Renal cortical epithelial cell (primary cell): Measurements from ENCODE around the gene EPDR1. TPM values are rescaled to one million over a fixed set of nuclear protein-coding genes. Genes with fewer than 3 reads are reported as not detected.

ENCODE experiments used
- DNase-seq: peaks from one replicate; pipeline ENCODE4 v3.0.0-alpha.2; 2011; ENCODE audit warnings: low read depth
- total RNA-seq: library from RNA; depleted of rRNA; stranded (reverse); fragments of >200 nt; gene quantifications from 2 replicates; pipeline ENCODE4 v1.2.3, GENCODE V29; 2014

EPDR1 gene
- 83.4 and 90.1 TPM in 2 replicates for total RNA-seq

DNA sequence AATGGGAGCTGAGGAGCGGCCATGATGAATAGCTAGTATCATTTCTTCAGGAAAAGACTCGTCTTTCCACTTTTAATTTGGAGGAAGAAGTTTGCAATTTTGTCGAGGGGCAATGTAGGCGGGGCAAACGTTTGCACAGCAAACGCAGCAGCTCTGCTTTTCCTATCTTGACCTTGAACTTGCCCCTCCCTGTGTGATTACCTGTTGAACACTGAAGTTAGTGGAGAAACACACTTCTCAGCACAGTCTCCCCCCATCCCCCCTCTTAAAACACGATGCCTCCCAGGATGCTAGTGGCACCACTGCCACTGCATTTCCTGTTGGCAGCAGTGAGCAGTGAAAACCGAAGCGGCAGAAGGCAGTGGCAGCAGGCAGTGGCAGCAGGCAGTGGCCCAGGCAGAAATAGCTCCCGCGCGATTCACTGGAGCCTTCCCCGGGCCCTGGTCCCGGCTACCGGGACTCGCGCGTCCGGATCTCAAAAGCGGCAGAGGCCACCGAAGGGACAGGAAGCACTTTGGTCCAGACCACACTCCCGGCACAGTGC is at the start of gene EPDR1:
Gene EPDR1 (plus strand): TSS at position 336 of the 544 bp plus-strand sequence. CDS start 300 bp downstream, outside the sequence.
- peak; percentile 70 for DNase-seq

DNA sequence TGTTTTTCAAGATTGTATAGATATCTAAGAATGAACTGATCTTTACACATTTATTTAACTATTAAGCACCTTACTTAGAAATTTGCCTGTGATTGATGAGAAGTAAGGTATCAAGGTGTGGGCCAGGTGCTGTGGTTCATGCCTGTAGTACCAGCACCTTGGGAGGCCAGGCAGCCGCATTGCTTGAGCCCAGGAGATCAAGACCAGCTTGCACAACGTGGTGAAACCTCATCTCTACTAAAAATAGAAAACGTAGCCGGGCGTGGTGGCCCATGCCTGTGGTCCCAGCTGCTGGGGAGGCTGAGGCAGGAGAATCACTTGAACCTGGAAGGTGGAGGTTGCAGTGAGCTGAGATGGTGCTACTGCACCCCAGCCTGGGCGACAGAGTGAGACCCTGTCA is 38.4 kb upstream of the EPDR1 start:
- DNase-seq: no peak

DNA sequence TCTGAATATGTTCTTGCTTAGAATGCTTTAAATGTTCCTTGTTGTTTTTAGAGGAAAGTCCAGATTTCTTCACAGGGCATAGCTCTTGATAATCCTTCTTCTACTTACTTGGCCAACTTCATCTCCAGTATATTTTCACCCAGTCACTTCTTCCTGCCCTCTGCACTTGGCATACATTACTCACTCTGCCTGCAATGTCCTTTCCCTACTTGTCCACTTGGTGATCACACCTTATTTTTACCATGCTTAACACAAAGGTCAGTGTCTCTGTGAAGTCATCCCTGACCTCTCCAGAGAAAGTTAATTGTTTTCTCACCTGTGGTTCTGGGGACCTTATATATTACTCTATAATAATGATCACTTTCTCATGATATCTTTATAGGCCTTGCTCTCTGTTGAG is 27.1 kb upstream of the EPDR1 start:
- peak; percentile 51 for DNase-seq

DNA sequence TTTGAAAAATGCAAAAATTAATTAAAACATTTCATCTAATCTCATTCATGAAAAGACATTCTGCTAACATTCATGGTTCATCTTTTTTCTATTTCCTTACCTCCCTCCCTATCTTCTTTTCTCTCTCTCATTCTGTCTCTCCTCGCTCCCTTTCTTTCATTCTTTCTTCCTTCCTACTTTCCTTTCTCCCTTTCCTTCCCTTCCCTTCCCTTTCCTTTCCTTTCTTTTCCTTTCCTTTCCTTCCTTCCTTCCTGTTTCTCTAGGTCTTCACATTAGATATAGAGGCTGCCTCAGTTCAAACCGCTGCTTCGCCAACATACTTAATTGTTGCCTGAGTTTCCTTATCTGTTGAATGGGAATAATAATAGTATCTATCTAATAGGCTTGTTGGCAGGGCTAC is 25.8 kb upstream of the EPDR1 start:
- DNase-seq: no peak

DNA sequence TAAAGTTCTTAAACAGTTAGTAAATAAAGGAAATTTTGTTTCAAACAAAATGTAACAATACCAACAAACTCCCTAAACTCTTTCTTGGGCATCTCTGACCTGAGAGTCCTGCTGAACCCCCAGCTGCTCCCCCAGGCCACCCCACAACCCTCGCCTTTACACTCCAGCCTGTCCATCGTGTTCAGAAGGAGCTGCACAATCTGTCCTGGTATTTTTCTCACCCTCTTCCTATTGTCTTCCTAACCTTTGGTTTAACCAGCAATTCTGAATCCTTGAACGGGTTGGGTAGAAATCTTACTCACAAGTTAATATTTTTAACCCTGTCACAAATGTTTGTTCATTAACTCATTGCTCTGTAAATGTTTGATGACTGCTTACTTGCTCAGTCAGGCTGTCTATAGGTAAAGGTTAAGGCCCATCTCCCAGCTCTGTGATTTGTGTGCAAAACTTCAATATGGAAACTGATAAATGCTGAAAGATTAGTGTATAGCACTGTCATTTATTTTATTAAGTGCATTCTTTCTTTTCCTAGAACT is 20.7 kb upstream of the EPDR1 start:
- peak; percentile 95 for DNase-seq

DNA sequence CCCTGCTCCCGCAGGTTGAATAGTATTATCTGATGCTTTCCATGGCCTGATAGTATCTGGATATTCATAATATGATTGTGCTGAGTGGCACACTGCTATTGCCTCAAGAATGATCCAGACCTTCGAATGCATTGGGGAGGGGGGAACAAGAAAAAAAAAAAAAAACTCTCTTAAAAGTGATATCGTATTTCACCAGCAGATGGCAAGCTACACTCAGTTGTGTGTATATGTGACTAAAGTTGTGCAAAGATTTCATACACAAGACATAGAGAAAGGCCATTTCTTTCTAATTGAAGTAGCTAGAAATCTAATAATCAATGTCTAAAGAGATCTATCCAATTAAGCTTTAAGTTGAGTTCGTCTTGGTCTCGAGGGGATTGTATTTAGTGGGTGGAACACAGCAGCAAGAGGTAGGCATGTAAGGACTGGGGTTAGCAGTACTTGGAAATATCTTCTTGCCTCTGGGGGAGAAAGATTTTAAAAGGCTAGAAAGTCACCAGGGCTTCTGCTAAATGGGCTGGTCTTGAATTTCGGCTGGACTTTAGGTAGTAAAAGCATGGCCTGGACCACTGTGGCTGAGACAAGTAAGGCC is 19.1 kb upstream of the EPDR1 start:
- peak; percentile 74 for DNase-seq

DNA sequence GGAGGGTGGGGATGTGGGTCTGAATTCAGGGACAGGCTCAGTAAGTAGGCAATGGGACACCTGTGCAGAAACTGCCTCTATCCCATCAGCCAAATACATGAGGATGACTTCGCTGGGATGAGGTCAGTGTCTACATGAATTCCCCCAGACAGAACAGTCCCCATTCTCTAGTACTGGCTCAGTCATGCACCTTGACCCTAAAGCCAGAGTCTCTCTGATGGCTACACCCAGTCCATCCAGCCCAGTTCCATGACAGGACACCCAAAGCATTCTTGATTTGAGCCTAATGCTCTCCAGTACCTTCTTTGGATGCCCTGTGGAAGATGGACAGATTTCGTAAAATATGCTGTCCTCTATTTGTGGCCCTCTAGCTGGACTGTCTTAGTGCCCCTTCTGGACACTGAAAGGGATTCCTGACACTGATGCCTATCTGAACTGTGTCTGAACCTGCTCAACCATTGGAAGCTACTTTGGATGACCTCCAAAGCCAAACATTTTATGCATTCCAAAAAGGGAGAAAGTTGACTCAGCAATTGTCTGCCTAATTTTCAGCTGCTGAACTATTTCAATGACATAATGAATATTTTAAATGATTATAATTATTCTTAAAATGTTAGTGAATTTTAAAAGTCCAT is 18.4 kb upstream of the EPDR1 start:
- DNase-seq: peak; percentile 64

DNA sequence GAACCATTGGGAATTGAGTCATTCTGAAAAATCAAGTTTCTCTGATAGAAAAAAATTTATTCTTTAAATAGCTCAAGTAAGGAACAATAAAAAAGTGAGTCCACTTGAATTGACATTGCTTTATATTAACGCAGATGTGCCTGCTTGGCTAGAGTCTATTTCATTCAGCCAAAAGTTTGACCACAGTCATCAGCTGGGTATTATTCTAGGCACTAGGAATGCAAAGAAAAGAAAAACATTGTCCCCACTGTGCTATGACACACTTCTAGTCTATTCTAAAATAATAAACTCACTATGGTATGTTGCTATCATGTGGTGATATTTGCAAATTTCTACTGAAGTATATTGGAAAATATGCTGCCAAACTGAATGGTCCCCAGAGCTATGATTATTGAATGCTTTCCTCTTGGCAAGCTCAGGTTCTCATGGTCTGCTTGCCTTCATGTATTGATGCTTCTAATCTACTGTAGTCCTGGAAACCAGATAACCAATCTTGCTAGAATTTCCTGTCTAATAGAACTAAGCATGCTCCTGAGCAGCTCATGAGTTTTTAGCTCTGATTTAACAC is 12.1 kb upstream of the EPDR1 start:
- no peak for DNase-seq

DNA sequence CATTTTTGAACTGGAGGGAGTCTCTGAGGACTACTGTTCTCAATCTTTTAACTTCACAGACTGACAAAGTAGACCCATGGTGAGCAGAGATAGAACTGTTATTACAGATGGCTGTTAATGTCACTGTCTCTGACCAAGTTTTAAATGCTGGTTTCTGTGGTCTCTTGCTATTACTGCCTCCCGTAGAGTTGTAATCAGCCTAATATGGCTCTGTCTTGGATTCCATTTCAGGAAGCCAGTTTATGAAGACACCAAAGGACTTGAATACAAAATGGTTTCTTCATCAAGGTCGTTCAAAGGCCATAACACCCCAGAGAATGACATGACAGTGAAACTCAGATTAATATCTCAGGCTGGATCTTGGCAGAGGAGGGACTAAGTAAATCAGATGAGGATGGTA is 7.7 kb upstream of the EPDR1 start:
- DNase-seq: no peak

DNA sequence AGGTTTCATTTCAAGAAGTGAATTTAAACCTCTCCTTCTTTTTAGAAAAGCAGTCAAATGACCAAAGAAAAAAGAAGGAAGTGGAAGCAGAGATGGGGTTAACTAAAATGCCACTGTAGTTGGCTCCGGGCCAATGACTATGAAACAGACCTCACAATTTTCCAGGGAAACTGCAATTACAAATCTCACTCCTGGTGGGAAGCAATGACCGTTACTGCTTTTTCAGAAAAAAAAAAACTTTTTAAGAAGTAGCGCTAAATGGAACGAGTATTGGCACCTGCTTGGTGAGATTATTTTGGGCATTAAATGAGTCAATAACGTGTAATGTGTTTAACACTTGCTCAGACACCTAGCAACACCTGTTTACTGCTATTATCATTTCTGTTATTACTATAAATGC is 5.0 kb upstream of the EPDR1 start:
- DNase-seq: no peak

DNA sequence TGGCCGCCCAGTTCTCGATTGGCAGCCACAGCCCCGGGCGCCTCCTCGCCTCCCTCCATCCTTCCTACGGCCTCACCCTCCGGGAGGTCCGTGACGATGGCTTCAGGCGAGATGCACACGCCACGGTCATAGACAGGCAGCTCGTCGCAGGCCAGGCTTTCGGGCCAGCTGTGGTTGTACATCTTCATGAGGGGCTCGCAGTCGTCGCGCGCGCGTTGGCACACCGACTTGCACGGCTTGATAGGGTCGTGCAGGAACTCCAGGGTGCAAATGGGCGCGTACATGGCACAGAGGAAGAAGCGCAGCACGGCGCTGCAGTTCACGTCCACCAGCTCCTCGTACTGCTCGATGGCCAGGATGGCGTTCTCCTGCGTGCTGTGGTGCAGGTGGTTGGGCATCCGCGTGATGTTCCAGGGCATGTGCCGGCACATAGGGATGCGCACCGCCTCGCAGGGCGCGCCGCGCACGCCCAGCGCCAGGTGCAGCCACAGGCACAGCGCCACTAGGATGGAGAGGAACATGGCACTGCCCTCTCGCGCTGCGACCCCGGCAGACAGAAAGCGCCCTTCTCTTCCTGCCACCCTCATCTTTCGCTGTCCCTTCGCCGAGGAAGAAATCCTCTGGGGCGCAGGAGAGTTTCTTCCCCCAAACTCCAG is 4.3 kb upstream of the EPDR1 start:
- no peak for DNase-seq

DNA sequence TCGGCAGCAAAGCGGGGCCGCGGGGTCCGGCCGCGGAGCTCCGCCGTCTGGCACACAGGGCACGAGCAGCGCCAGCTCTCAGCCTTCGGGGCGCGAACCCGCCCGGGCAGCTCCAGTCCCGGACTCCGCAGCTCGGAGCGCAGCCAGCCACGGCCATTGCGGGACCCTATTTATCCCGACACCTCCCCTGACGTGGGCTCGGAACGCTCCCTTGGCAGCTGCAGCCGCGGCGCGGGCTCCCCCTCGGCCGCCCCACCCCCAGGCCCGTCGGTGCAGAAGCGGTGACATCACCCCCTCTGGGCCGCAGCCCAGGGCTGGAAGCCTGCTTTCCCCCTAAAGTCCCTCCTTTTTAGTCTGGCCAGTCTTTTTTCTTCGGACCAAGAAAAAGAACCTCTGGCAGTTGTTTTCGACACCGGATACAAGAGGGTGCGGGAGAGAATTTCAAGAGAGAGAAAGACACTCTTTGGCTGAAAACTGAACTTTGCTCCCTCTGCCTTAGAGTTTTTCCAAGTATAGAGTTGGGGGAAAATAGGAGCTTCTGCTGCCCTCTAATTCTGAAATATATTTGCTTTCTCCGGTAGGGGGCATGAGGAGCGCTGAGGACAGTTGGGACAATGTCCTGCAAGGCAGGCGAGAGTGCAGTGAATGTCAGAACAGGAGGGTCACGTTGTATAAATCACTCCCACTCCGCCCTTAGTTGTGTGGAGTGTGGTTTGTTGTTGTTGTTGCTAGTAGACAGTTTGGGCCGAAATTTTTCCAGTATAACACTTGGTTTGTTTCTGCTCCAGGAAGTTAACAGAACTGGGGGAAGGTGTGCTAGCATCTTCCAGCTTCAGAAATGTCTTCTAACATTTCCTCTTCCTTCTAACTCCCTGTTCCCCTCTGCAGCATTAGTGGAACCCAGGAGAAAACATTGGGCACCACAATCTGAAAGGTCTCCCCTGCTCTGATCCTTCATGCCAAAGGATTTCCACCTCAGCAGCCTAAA is 3.5 kb upstream of the EPDR1 start, which contains the start of gene SFRP4:
Gene SFRP4 (minus strand): TSS at position 145 of the 988 bp plus-strand sequence. CDS start 280 bp downstream, outside the sequence.
- DNase-seq: peak; percentile 65

DNA sequence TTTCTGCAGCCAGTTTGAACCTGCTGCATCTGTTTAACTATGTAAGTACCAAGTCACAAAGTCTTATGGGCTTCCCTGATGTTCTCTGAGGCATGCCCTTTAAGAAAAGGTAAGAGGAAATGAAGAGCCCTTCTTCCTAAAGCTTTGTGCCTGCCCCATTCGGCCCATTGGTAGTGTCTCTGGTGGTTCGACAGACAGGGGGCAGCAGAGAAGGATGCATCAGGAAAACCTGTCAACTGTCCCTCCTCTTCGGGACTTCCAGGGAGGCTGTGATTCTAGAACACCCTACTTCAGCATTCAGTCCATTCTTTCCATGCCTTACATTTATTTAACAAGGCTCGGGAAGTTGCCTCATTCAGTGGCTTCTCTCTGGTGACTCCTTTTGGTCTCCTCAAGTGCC is 1.9 kb upstream of the EPDR1 start:
- no peak for DNase-seq

DNA sequence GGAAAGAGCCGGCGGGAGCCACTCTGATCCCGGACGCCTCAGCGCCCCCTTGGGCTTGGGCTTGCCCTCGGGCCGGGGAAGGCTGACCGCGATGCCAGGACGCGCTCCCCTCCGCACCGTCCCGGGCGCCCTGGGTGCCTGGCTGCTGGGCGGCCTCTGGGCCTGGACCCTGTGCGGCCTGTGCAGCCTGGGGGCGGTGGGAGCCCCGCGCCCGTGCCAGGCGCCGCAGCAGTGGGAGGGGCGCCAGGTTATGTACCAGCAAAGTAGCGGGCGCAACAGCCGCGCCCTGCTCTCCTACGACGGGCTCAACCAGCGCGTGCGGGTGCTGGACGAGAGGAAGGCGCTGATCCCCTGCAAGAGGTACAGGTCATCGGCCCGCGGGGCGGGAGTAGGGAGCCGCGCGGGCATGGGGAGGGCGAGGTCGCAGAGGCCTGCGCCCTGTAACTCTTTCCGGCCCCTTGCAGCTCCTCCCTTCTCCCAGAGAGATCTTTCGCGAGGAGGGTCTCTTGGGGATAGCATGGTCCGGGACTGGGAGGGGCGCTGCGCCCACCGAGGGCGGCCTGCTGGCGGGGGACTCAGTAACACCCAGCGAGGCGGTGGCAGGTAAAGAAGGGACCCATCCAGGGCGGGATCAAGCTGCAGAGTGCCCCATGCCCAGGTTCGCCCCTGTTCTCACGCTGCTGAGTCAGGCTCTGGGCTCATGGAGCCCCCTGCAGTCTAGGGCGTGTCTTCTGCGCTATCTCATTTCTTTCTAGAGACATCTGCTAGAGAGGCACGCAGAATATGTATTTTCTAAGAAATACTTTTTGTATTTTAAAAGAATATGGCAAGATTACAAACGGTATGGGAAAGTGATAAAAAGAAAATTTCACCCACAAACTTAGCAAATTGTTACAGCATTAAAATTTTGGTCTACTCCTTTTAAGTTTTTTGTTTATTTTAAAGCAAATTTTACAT is 687 bp downstream of the EPDR1 start:
- DNase-seq: peak; percentile 22

DNA sequence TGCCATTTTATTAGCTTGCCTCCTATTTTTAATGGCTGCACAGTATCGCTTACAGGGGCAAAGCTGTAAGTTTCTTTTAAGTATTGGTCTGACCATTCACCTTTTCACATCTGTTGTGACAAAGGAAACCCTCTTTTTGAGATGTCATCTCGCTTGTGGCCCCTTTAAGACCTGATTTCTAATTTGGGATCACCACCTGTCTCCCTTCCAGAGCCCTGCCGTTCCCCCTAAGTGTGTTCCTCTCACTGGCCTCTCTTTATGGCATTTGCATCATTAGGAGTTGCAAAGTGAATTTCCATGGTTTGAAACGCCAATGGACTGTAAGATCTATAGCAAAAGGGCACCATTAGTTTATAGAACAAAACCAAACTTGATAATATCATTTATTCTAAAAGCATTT is 1.4 kb downstream of the EPDR1 start:
- no peak for DNase-seq

DNA sequence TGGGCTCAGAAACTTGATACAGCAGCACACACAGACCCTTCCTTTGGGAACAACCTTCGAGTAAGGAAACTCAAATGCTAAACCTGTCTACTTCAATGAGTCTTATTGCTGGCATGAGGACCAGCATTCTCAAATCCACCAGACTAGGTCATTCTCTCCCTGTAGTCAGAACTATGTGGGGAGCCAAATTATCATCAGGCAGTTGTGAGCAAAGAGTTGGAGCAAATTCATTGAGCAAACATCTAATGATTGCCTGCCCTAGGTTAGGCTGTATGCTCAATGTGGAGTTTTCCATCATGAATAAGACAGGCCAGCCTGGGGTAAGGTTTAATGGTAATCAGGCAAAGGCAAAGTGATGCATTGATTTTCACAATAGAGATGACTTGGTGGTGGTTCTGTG is 3.6 kb downstream of the EPDR1 start:
- DNase-seq: no peak

DNA sequence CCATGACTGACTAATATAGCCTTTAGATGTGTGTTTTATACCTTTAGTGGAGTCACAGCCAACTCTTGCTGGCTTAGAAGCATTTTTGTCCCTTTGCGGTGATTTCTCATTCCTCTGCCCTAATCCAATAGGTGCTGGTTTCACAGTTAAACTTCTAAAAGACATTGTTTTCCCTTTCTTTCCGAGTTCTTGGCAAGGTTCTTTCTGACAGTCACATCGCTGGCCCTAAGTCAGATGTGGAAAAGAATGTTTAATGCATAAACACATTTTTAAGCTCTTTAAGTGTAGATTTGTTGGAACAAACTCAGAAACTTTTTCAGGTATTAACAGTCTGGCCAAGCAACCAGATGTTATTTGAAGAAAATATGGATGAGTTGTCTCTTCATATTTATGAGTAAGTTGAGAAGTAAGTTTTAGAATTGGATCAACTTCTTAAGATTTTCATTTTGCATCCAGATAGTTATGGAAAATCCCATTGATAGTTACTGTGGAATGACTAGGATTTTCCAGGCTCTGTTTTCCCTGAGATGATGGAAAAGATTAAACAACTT is 4.1 kb downstream of the EPDR1 start:
- no peak for DNase-seq

DNA sequence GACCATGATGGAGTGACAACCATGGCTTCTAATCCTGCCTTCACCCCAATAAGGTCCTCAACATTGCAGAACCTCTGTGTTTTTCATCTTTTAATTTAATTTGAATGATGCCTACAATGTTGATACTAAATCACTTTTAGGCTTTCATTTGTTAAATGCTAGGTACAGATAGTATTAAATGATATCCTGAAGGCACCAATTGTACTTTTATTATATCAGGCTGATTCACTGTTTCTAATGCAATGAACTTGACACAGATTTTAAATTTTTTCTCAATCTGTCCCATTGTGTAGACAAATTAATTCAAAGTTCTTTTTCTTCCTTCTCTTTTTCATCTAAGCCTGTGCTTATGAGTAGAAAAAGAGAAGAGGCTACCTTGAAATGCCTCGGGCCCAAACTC is 5.2 kb downstream of the EPDR1 start:
- no peak for DNase-seq

DNA sequence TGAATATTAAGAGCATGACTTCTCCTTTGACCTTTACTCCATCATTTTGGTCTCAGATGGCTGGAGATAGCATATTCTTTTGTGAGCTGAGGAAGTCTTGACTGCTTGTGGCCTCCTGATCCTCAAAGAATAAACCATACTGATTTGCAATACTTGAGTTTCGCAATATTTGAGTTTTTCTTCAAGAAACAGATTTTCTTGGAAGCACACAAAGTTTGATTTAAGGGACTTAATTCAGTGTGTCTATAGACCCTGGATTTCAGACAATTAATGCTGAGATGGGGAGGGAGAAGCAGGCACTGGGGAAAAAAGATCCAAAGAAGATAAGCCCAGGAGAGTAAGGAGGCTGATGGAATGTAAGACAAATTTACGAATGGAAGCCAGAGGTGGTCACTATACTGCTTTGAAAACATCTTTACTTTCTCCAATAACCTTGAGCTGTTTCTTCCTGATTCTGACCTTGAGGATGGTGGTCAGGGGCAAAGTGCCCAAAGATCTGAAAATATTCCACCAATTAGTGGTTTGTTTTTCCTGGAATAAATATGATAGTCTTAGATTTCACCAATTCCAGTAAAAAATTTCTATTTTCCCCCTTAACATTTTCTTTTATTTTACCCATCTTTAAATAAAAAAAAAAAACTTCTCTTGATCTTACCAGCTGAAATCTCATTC is 7.5 kb downstream of the EPDR1 start:
- peak; percentile 59 for DNase-seq
